Stimulated activated CD8-positive, alpha-beta memory T cell treated with anti-CD3 and anti-CD28 coated beads, Interleukin-4, amount 100 ng/mL, for 48 hours (primary cell): ENCODE data around the gene SYTL2.
"Not testable (repeated sequence)": the region's sequence is repeated elsewhere in the genome, so short reads cannot be mapped to it uniquely, and the experiment has no call there.

ENCODE experiments used
- DNase-seq: peaks from one replicate; pipeline ENCODE4 v3.0.0-alpha.2; 2020

Gene SYTL2, protein sequence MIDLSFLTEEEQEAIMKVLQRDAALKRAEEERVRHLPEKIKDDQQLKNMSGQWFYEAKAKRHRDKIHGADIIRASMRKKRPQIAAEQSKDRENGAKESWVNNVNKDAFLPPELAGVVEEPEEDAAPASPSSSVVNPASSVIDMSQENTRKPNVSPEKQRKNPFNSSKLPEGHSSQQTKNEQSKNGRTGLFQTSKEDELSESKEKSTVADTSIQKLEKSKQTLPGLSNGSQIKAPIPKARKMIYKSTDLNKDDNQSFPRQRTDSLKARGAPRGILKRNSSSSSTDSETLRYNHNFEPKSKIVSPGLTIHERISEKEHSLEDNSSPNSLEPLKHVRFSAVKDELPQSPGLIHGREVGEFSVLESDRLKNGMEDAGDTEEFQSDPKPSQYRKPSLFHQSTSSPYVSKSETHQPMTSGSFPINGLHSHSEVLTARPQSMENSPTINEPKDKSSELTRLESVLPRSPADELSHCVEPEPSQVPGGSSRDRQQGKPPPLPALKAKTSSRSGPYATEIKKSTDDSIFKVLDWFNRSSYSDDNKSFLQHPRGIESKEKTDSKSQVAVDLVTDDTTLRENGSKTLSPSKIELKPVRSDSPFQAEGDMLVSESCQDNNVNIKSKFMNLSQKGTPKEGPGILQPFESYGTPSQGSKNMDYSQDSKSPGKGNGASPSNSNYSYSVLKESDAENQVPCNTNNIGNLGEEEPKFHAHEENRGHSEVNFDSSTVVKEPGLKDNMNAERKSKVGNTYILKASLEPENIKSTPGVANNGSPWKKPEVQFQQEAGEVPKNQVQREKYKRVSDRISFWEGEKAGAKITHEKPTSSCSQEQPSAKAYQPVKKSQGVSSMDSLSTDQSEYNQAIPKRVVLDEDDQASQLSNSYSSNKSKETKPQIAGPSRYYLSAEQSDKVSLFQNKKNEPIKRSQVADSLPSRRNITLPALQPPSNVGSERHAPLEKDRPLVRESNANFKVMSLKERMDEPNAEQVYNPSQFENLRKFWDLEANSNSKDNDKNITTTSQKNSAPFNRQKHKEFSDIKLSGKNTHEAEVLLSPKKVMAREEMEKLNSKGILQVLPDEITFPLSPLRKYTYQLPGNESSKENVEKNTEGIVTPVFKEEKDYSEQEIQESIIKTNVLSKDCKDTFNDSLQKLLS (N-terminal part only)

GRCh38 chr11:85810871-85811611, at the start of gene SYTL2:
Gene SYTL2, minus strand, starts transcription at chr11:85811141. Its CDS starts 53,416 bp downstream, at chr11:85757725.
- DNase-seq = peak; percentile 80

DNA sequence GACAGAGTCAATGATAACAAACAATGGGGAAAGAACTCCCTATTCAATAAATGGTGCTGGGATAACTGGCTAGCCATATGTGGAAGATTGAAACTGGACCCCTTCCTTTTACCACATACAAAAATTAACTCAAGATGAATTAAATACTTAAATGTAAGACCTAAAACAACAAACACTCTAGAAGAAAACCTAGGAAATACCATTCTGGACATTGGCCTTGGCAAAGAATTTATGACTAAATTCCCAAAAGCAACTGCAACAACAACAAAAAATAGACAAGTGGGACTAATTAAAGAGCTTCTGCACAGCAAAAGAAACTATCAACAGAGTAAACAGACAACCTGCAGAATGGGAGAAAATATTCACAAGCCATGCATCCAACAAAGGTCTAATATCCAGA, 48.6 kb upstream of the SYTL2 start:
- DNase-seq = not testable (repeated sequence)

DNA sequence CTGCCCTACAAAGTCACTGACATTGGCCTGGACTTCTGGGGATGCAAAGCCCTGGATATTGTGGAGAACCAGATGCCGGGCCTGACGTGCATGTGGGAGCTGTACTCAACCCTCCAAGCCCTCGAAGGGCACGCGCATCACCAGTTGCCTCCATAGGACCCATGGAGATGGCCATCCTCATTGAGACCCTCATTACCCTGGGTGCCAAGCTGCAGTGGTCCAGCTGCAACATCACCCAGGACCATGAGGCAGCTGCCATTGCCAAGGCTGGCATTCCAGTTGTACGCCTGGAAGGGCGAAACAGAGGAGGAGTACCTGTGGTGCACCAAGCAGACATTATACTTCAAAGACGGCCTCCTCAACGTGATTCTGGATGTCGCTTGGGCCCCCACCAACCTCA, 46.2 kb upstream of the SYTL2 start:
- DNase-seq = no peak

GRCh38 chr11:85855341-85855656, 44.4 kb upstream of the SYTL2 start, which contains the start of gene CCDC83:
Gene CCDC83, plus strand, starts transcription at chr11:85855383. Its CDS starts 9,741 bp downstream, at chr11:85865124.
- DNase-seq = no peak

DNA sequence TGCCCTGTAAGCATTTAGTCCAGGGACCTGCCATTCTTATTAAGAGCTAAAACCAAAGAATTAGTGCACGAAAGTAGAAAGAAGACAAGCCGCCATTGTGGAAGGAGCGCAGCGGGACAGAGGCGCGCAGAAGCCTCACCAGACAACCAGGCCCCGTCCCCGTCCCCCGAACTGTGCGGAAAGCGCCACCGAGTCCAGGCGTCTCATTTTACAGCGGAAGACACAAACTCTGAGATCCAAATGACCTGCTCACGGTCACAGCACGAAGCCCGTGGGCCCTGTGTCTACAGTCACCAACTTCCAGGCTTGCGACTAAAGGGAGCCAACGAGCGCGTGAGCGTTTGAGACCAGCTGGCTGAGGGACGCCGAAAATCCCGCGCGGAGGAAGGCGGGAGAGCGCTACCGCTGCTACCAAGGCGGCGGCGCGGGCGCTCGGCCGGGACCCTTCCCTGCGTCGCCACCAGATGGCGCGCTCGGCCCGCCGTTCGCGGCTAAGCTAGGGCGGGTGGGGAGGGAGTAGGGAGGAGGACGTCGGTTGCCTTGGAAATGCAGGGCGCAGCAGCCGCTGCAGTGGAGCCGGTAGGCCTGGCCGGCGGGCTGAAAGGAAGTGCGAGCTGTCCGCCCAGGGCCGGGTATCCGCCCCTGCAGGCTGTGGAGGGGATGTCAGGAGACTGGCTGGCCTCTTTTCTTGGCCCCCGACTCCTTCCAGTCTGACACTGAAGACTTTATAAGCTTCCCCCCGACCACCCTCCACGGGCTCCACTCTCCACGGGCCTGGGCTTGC, 43.8 kb upstream of the SYTL2 start:
- peak; percentile 95 for DNase-seq

- no peak for DNase-seq
These were observed 43.2 kb upstream of the SYTL2 start for GRCh38 chr11:85854212-85854556.

DNA sequence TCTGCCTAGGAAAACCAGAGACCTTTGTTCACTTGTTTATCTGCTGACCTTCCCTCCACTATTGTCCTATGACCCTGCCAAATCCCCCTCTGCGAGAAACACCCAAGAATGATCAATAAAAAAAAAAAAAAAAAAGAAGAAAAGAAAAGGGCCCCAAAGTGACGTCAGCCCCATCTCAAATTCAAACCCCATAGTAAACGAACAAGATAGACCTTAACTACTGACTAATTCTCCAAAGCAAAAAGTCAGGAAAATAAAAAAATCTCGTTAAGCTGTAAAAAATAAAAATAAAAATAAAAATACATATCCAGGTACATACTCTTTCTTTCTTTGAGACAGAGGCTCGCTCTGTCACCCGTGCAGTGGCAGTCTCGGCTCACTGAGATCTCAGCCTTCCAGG, 42.6 kb upstream of the SYTL2 start:
- DNase-seq = not testable (repeated sequence)

DNA sequence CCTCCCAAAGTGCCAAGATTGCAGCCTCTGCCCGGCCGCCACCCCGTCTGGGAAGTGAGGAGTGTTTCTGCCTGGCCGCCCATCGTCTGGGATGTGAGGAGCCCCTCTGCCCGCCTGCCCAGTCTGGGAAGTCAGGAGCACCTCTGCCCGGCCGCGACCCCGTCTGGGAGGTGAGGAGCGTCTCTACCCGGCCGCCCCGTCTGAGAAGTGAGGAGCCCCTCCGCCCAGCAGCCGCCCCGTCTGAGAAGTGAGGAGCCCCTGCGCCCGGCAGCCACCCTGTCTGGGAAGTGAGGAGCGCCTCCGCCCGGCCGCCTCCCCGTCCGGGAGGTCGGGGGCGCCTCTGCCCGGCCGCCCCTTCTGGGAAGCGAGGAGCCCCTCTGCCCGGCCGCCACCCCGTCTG, 41.8 kb upstream of the SYTL2 start:
- DNase-seq = not testable (repeated sequence)

DNA sequence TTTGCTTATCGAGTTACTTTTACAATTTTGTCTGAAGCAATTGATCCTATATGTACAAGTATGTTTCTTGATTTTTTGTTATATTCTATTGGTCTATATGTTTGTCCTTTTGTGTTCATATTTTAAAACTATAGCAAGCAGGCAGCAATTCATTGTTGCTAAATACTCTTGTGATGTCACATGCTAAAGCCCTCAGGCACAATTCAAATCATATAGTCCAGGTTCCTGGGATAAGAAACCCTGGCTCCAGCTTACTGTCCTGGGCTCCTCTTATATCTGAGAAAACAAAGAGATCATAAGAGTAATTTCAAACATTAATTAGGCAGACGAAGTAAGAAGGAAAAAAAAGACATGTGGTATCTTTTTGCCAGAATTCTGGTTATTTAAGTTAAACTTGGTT, 37.6 kb upstream of the SYTL2 start:
- DNase-seq = no peak

DNA sequence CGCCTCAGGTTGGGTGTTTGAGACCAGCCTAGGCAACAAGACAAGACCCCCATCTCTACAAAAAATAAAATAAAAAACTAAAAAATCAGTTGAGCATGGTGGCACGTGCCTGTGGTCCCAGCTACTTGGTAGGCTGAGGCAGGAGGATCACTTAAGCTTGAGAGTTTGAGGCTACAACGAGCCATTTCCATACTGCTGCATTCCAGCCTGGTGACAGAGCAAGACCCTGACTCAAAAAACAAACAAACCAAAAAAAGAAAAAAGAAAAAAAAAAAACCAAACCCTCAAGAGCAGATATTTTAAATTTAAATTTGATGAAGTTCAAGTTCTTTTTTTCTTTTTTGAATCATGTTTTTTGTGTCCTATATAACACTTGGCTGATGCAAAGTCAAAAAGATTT, 37.1 kb upstream of the SYTL2 start:
- DNase-seq = no peak

DNA sequence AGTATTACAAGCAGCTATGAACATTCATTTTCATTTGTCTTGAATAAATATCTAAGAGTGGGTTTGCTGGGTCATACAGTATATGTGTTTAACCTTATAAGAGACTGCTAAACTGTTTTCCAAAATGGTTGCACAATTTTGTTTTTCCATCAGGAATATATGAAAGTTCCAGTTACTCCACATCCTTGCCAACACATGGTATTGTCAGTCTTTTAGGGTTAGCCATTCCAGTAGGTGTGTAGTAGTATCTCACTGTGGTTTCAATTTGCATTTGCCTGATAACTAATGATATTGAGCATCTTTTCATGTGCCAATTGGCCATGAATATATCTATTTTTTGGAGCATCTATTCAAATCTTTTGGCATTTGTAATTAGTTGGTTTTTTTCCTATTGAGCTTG, 36.5 kb upstream of the SYTL2 start:
- no peak for DNase-seq

- no peak for DNase-seq
These were observed 34.2 kb upstream of the SYTL2 start for GRCh38 chr11:85845124-85845631.

DNA sequence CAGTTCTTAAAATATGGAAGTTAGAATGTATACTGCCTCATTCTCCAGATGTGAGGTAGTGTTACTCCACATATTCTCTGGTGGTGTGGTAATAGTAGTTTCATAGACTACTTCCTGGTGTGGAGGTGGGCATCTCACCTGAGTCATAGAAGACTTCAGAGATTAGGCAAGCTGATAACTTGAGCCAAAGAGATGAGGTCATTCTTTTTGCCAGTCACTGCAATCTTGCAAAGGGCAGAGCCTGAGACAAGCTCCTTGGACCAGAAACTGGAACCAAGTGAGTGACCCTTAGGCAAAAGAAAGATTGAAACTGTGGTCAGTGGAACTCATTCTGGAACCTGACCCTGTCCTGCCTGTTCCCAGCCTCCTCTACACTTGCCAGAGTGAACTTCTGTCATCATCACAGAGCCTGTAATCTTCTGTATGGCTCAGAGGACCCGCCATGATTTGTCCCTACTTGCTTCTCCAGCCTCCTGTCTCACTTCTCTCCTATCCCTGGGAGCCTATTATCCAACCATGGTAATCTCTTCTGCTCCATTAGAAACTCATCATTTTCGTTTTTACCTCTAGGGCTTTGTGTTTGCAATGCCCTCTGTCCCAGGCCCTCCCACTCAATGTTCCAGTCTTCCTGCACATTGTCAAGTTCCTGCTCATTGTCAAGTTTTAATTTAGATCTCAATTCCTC, 33.6 kb upstream of the SYTL2 start:
- DNase-seq = no peak

DNA sequence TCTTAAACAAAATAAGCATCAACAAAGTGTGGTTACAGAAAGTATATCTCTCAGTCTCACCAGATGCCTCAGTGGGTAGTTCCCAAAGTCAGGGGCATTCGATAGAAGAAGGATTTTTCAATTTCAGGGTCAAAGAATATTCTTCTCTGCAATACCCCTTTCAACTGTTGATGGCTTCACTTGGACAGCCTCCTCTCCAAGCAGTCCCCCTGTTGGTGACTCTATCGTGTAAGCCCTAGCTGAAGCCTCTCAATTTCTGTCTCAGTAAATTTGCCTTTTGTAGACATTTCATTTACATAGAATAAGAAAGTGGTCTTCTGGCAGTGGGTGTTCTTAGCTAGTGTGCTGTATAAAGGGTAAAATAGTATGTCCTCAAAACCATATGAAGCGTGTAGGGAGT, 33.0 kb upstream of the SYTL2 start:
- DNase-seq = no peak

DNA sequence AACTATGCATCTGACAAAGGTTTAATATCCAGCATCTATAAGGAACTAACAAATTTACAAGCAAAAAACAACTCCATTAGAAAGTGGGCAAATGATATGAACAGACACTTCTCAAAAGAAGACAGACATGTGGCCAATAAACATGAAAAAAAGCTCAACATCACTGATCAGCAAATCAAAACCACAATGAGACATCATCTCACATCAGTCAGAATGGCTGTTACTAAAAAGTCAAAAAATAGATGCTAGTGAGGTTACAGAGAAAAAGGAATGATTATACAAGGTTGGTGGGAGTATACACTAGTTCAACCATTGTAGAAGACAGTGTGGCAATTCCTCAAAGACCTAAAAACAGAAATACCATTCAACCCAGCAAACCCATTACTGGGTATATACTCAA, 30.0 kb upstream of the SYTL2 start:
- not testable (repeated sequence) for DNase-seq

DNA sequence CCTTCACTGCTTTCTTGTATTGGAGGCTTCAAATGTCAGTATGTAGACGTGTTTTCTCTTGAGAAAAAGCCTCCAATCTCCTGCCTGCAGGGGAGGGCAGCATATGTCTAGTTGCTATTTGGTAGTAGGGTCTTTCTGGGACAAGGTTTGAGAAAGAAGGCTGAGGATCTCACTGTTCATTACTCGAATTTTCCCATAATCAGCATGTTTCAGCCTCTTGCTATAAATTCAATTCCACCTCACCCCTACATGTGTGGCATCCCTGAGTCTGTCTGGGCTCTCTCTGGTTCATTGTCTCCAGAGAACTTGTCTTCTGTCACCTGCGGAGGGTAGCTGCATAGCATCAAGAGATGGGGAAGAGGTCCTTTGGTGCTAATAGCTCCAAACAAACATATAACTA, 24.8 kb upstream of the SYTL2 start:
- DNase-seq = no peak

- DNase-seq = no peak
These were observed 24.3 kb upstream of the SYTL2 start for GRCh38 chr11:85835263-85835662.

- DNase-seq = no peak
These were observed 20.1 kb upstream of the SYTL2 start for GRCh38 chr11:85831050-85831449.

GRCh38 chr11:85829172-85829571, 18.2 kb upstream of the SYTL2 start:
- no peak for DNase-seq

DNA sequence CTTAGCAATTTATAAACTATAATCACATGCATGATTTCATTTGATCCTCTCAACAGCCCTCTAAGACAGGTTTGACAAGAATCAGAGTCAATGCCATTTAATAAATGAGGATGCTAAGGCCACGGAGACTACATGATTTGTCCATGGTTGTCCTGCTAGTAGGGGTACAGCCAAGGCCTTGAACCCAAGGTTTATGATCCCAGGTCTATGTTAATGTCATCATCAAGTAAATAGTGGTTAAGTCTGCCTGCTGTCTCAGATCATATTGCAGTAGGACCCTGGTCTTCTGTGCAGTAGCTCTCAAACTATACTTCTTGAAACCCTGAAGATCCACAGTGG, 17.7 kb upstream of the SYTL2 start:
- no peak for DNase-seq
